Measurements from ENCODE around the gene PIRT.
"Not testable (repeated sequence)": the region's sequence is repeated elsewhere in the genome, so short reads cannot be mapped to it uniquely, and the experiment has no call there.

Gene PIRT

GRCh38 chr17:10837921-10838320 is at the start of gene PIRT:
TSS of gene PIRT (minus strand) at chr17:10838087. CDS start at chr17:10825645, 12,442 bp downstream.
- no peaks in the 10 kb centered on the region for H3K9me3 ChIP-seq (ENCODE audit: control insufficient read depth, insufficient read depth, low read length)
- H3K4me3 ChIP-seq (ENCODE audit: low read length): no peak within 1 kb of the TSS
- H3K27ac ChIP-seq (ENCODE audit: low read length): no peak within 1 kb of the TSS
- H3K4me1 ChIP-seq (ENCODE audit: control insufficient read depth, insufficient read depth, low read length): peaks cover 2% of the 10 kb centered on the region; the same call in 1 of the 2 replicates
- DNase-seq (ENCODE audit: low read depth, low spot score): no peak
- no peaks in the 10 kb centered on the region for H3K27me3 ChIP-seq (ENCODE audit: control insufficient read depth, insufficient read depth, low read length)
- WGBS (ENCODE audit: insufficient coverage, insufficient read length): no CpG with 5 or more reads among the region's 8 CpGs
- no peaks in the 10 kb centered on the region for H3K36me3 ChIP-seq (ENCODE audit: control insufficient read depth, insufficient read depth, low read length)

GRCh38 chr17:10881959-10882358 is 44.1 kb upstream of the PIRT start:
- Histone ChIP-seq H3K9me3 (ENCODE audit: control insufficient read depth, insufficient read depth, low read length) (no peaks in the 10 kb centered on the region), H3K4me3 (ENCODE audit: low read length) (no peak overlapping the region), H3K27me3 (ENCODE audit: control insufficient read depth, insufficient read depth, low read length) (no peaks in the 10 kb centered on the region), H3K27ac (ENCODE audit: low read length) (no peak overlapping the region), H3K4me1 (ENCODE audit: control insufficient read depth, insufficient read depth, low read length) (no peaks in the 10 kb centered on the region), H3K36me3 (ENCODE audit: control insufficient read depth, insufficient read depth, low read length) (no peaks in the 10 kb centered on the region)
- WGBS (ENCODE audit: insufficient coverage, insufficient read length): 100% methylated on average over 1 of the region's 4 CpGs
- no peak for DNase-seq (ENCODE audit: low read depth, low spot score)

- no peaks in the 10 kb centered on the region for H3K4me1 ChIP-seq (ENCODE audit: control insufficient read depth, insufficient read depth, low read length)
- peak; percentile 20 for DNase-seq (ENCODE audit: low read depth, low spot score)
- H3K36me3 ChIP-seq (ENCODE audit: control insufficient read depth, insufficient read depth, low read length): no peaks in the 10 kb centered on the region
- no peaks in the 10 kb centered on the region for H3K9me3 ChIP-seq (ENCODE audit: control insufficient read depth, insufficient read depth, low read length)
- no CpG with 5 or more reads among the region's 9 CpGs for WGBS (ENCODE audit: insufficient coverage, insufficient read length)
- H3K27me3 ChIP-seq (ENCODE audit: control insufficient read depth, insufficient read depth, low read length): no peaks in the 10 kb centered on the region
- no peak overlapping the region for H3K27ac ChIP-seq (ENCODE audit: low read length)
- H3K4me3 ChIP-seq (ENCODE audit: low read length): no peak overlapping the region
Measured at GRCh38 chr17:10879190-10879836, 41.4 kb upstream of the PIRT start.

GRCh38 chr17:10875984-10876555 is 38.2 kb upstream of the PIRT start:
- no CpG with 5 or more reads among the region's 7 CpGs for WGBS (ENCODE audit: insufficient coverage, insufficient read length)
- no peak overlapping the region for H3K4me3 ChIP-seq (ENCODE audit: low read length)
- no peaks in the 10 kb centered on the region for H3K27me3 ChIP-seq (ENCODE audit: control insufficient read depth, insufficient read depth, low read length)
- H3K36me3 ChIP-seq (ENCODE audit: control insufficient read depth, insufficient read depth, low read length): no peaks in the 10 kb centered on the region
- H3K27ac ChIP-seq (ENCODE audit: low read length): no peak overlapping the region
- no peaks in the 10 kb centered on the region for H3K4me1 ChIP-seq (ENCODE audit: control insufficient read depth, insufficient read depth, low read length)
- DNase-seq (ENCODE audit: low read depth, low spot score): peak; percentile 58
- H3K9me3 ChIP-seq (ENCODE audit: control insufficient read depth, insufficient read depth, low read length): no peaks in the 10 kb centered on the region

- Histone ChIP-seq H3K27ac (ENCODE audit: low read length) (no peak overlapping the region), H3K4me3 (ENCODE audit: low read length) (no peak overlapping the region)
- WGBS (ENCODE audit: insufficient coverage, insufficient read length): no CpG with 5 or more reads among the region's 9 CpGs
Measured at GRCh38 chr17:10875430-10875851, 37.6 kb upstream of the PIRT start.

GRCh38 chr17:10871914-10872313 is 34.0 kb upstream of the PIRT start:
- Histone ChIP-seq H3K27me3 (ENCODE audit: control insufficient read depth, insufficient read depth, low read length) (no peaks in the 10 kb centered on the region), H3K4me1 (ENCODE audit: control insufficient read depth, insufficient read depth, low read length) (no peaks in the 10 kb centered on the region), H3K9me3 (ENCODE audit: control insufficient read depth, insufficient read depth, low read length) (no peaks in the 10 kb centered on the region), H3K27ac (ENCODE audit: low read length) (no peak overlapping the region), H3K4me3 (ENCODE audit: low read length) (no peak overlapping the region), H3K36me3 (ENCODE audit: control insufficient read depth, insufficient read depth, low read length) (no peaks in the 10 kb centered on the region)
- WGBS (ENCODE audit: insufficient coverage, insufficient read length): no CpG with 5 or more reads among the region's 5 CpGs
- no peak for DNase-seq (ENCODE audit: low read depth, low spot score)

More at GRCh38 chr17:10875430-10875851, 37.6 kb upstream of the PIRT start:
- DNase-seq (ENCODE audit: low read depth, low spot score): peak; percentile 37
- no peaks in the 10 kb centered on the region for H3K4me1 ChIP-seq (ENCODE audit: control insufficient read depth, insufficient read depth, low read length)
- H3K9me3 ChIP-seq (ENCODE audit: control insufficient read depth, insufficient read depth, low read length): no peaks in the 10 kb centered on the region
- H3K27me3 ChIP-seq (ENCODE audit: control insufficient read depth, insufficient read depth, low read length): no peaks in the 10 kb centered on the region
- no peaks in the 10 kb centered on the region for H3K36me3 ChIP-seq (ENCODE audit: control insufficient read depth, insufficient read depth, low read length)

GRCh38 chr17:10870336-10871050 is 32.6 kb upstream of the PIRT start:
- Histone ChIP-seq H3K27me3 (ENCODE audit: control insufficient read depth, insufficient read depth, low read length) (no peaks in the 10 kb centered on the region), H3K9me3 (ENCODE audit: control insufficient read depth, insufficient read depth, low read length) (no peaks in the 10 kb centered on the region), H3K4me1 (ENCODE audit: control insufficient read depth, insufficient read depth, low read length) (no peaks in the 10 kb centered on the region), H3K36me3 (ENCODE audit: control insufficient read depth, insufficient read depth, low read length) (no peaks in the 10 kb centered on the region), H3K27ac (ENCODE audit: low read length) (no peak overlapping the region), H3K4me3 (ENCODE audit: low read length) (no peak overlapping the region)
- no peak for DNase-seq (ENCODE audit: low read depth, low spot score)
- no CpG with 5 or more reads among the region's 8 CpGs for WGBS (ENCODE audit: insufficient coverage, insufficient read length)

GRCh38 chr17:10868744-10869143 is 30.9 kb upstream of the PIRT start:
- not testable (repeated sequence) for H3K4me1 ChIP-seq (ENCODE audit: control insufficient read depth, insufficient read depth, low read length); H3K27me3 ChIP-seq (ENCODE audit: control insufficient read depth, insufficient read depth, low read length); H3K9me3 ChIP-seq (ENCODE audit: control insufficient read depth, insufficient read depth, low read length); H3K4me3 ChIP-seq (ENCODE audit: low read length); H3K27ac ChIP-seq (ENCODE audit: low read length); DNase-seq (ENCODE audit: low read depth, low spot score); H3K36me3 ChIP-seq (ENCODE audit: control insufficient read depth, insufficient read depth, low read length)
- no CpG with 5 or more reads among the region's 2 CpGs for WGBS (ENCODE audit: insufficient coverage, insufficient read length)

- no CpG with 5 or more reads among the region's 3 CpGs for WGBS (ENCODE audit: insufficient coverage, insufficient read length)
- H3K4me3 ChIP-seq (ENCODE audit: low read length): no peak overlapping the region
Measured at GRCh38 chr17:10859051-10859450, 21.2 kb upstream of the PIRT start.

GRCh38 chr17:10857976-10858375 is 20.1 kb upstream of the PIRT start:
- Histone ChIP-seq H3K27ac (ENCODE audit: low read length) (no peak overlapping the region), H3K4me3 (ENCODE audit: low read length) (no peak overlapping the region), H3K27me3 (ENCODE audit: control insufficient read depth, insufficient read depth, low read length) (no peaks in the 10 kb centered on the region), H3K9me3 (ENCODE audit: control insufficient read depth, insufficient read depth, low read length) (no peaks in the 10 kb centered on the region), H3K4me1 (ENCODE audit: control insufficient read depth, insufficient read depth, low read length) (no peaks in the 10 kb centered on the region), H3K36me3 (ENCODE audit: control insufficient read depth, insufficient read depth, low read length) (no peaks in the 10 kb centered on the region)
- DNase-seq (ENCODE audit: low read depth, low spot score): no peak
- no CpG with 5 or more reads among the region's 4 CpGs for WGBS (ENCODE audit: insufficient coverage, insufficient read length)

More at GRCh38 chr17:10859051-10859450, 21.2 kb upstream of the PIRT start:
- H3K27me3 ChIP-seq (ENCODE audit: control insufficient read depth, insufficient read depth, low read length): no peaks in the 10 kb centered on the region
- no peak overlapping the region for H3K27ac ChIP-seq (ENCODE audit: low read length)
- no peak for DNase-seq (ENCODE audit: low read depth, low spot score)
- no peaks in the 10 kb centered on the region for H3K36me3 ChIP-seq (ENCODE audit: control insufficient read depth, insufficient read depth, low read length)
- no peaks in the 10 kb centered on the region for H3K9me3 ChIP-seq (ENCODE audit: control insufficient read depth, insufficient read depth, low read length)
- H3K4me1 ChIP-seq (ENCODE audit: control insufficient read depth, insufficient read depth, low read length): no peaks in the 10 kb centered on the region
